Activated T-cell treated with anti-CD3 and anti-CD28 coated beads, Interleukin-2, amount 50 U/mL, for 4 hours (primary cell): ENCODE measurements around the gene ITIH3. TPM values are rescaled to one million over a fixed set of nuclear protein-coding genes. Genes with fewer than 3 reads are reported as not detected.

Experiments
- total RNA-seq, 3 donors: library from RNA; stranded (reverse); gene quantifications; one replicate each; pipeline ENCODE4 v1.2.1, GENCODE V29; 2021

The ITIH3 gene
- total RNA-seq, 3 donors from 2014 or later: 0.13 to 0.24 (median 0.18) TPM

Other genes starting within 250 kb of the ITIH3 start
- 10 to 100 TPM; 55.9 to 65.2 (median 64.4) TPM for gene PBRM1, start 108.9 kb upstream of the ITIH3 start, total RNA-seq
- gene GNL3, start 108.8 kb upstream of the ITIH3 start, total RNA-seq: 100 to 1,000 TPM; 324 to 336 (median 330) TPM
- gene GLT8D1, start 89.0 kb upstream of the ITIH3 start, total RNA-seq: 10 to 100 TPM; 30.1 to 31.9 (median 30.6) TPM
- gene SPCS1, start 88.7 kb upstream of the ITIH3 start, total RNA-seq: 100 to 1,000 TPM; 150 to 171 (median 151) TPM
- gene NEK4, start 23.9 kb upstream of the ITIH3 start, total RNA-seq: 10 to 100 TPM; 16.0 to 36.9 (median 26.9) TPM
- under 1 TPM in 2 of 3 donors, not detected in 1; 0.15 to 0.19 TPM for gene ITIH1, start 17.2 kb upstream of the ITIH3 start, total RNA-seq
- 1 to 10 TPM; 6.9 to 8.2 (median 8.0) TPM for gene ITIH4, start 35.9 kb downstream of the ITIH3 start, total RNA-seq
- gene MUSTN1, start 40.2 kb downstream of the ITIH3 start, total RNA-seq: 1 to 10 TPM in 1 of 3 donors, under 1 TPM in 2; 0.38 to 1.2 (median 0.58) TPM
- gene STIMATE, start 102.8 kb downstream of the ITIH3 start, total RNA-seq: 10 to 100 TPM; 20.0 to 26.0 (median 25.6) TPM